ENCODE results near the gene MTFR1L.

Gene MTFR1L

DNA sequence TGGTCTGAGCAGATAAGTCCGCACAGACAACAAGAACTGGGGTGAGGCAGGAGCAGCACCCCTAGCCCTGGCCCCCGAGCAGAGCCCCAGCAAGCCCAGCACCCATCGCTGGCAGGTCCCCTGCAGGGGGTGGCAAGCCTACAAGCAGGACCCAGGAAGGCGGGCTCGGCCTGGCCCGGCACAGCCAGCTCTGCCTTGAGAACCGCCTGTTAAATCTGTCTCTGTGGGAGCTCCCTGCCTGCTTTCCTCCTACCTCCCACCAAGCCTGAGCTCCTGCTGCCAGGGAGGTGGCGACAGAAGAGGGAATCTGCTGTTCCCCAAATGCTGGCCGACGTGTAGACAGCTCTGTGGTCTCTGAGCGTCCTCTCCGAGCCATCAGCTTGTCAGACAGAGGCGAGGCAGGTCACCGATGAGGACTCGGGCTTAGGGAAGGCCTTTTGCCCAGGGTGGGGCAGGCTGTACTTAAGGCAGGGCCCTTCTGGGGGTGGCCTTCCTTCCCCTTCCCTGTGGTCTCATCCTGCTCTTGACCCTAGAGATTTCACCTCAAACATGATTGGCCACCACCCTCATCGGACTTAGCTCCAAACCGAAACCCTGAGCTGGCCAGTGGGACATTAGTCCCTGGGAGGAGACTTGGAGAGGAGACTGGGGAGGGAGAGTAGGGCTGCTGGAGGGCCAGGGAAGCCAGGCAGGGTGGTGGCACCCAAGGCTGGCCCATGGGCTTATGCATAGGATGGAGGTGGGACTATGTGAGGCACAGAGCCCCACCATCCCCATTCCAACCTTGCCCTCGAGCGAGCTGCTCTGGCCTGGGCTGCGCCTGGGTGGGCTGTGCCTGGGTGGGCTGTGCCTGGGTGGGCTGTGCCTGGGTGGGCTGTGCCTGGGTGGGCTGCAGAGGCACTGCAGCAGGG, 12.0 kb upstream of the MTFR1L start:
- no peak for DNase-seq (ENCODE audit: low read depth)

DNA sequence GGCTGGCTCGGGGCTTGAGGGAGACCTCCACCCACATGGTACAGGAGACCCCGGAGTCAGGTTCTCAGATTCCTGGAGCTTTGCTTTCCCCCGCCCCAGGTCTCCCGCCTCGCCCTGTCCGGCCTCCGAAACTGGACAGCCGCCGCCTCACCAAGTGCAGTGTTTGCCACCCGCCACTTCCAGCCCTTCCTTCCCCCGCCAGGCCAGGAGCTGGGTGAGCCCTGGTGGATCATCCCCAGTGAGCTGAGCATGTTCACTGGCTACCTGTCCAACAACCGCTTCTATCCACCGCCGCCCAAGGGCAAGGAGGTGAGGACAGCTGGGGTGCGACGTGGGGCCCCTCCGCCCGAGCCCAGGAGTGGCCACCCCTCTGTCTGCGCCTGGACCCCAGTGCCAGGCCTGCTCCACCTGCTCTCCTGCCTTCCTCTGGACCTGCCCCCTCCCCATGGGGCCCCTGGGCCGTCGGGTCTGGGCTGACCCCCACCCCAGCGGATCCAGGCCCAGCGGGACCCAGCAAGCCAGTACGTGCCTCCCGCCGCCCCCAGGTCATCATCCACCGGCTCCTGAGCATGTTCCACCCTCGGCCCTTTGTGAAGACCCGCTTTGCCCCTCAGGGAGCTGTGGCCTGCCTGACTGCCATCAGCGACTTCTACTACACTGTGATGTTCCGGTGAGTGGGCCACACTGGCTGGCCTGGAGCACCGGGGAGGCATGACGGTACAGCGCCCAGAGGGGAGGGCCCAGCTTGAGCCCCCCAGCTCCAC, 11.1 kb upstream of the MTFR1L start:
- DNase-seq (ENCODE audit: low read depth) = no peak

DNA sequence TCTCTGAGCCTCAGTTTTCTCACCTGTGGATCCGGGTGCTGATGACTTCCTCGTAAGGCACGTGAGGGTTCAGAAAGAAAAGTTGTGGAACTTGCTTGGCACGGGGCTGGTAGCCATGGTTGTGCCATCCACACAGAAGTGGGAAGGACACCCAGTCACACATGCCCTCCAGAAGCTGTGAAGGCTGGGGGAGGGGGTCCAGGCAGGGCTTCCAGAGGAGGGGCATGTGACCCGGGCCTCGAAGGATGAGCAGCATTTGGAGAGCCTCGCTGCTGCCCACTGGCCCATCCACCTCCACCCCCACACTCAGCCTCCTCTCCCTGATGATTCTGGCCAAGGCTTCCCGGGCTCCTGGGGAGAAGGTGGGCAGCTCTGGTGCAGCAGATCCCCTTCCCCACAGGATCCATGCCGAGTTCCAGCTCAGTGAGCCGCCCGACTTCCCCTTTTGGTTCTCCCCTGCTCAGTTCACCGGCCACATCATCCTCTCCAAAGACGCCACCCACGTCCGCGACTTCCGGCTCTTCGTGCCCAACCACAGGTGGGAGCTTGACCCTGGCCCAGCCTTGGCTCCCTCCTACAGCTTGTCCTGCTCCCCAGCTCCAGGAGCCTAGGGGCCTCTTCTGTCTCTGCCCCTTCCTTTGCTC, 10.3 kb upstream of the MTFR1L start:
- no peak for DNase-seq (ENCODE audit: low read depth)

DNA sequence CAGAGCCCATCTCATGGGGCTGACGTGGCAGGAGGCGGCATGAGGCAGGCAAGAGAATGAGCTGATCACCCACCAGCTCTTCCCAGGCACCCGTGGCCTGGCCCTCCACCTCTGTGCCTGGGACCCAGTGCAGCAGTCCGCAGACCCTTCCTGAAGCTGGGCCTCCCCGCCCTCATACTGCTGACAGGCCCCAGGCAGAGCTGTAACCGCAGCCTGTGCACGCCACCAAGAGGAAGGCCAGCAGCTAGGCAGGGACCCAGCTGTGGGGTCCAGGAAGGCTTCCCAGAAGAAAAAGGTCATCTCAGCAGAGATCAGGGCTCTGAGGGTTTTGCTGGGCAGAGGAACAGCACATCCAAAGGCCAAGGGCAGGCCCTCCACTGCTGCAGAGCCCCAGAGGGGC, 9.8 kb upstream of the MTFR1L start:
- DNase-seq (ENCODE audit: low read depth) = no peak

DNA sequence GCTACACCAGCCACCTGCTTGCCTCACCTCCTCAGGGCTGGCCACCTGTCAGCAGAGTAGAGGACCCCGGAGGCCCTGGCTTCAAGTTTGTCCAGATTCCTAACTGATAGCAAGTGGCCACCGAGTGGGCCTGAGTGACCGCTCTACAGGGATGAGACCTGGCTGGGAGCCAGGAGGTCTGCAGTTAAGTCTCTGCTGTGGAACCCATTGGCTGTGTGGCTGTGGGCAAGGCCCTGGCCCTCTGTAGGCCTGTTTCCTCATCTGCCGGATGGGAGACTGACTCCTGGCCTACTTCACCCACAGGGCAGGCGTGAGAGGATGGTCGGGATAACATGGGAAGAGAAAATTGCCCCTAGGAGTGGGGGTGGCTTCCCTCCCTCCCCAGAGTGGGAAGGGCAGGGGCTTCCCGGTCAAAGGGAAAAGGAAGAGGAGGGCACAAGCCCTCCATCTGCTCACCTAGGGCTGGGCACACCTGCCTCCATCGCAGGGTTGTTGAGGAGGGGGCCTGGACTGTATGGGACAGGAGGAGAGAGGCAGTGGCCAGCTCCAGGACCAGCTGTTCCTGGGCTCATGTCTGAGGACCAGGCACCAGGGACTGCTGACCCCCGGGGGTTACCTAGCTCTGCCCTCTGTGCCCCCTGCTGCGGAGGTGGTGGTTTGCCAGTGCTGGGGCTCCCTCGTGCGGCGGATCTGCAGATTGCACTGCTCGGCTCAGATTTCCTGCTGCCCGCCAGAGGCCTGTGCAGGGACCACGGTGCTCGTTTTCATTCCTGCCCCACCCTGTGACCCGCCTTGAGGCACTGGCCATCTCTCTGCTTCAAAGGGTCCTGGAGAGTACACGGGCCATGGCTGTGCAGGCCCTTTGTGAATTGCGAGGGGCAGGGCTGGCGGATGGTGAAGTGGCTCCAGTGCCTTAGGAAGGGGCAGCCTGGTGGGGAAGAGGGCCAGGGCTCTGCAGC, 9.1 kb upstream of the MTFR1L start:
- DNase-seq (ENCODE audit: low read depth) = peak; percentile 36

DNA sequence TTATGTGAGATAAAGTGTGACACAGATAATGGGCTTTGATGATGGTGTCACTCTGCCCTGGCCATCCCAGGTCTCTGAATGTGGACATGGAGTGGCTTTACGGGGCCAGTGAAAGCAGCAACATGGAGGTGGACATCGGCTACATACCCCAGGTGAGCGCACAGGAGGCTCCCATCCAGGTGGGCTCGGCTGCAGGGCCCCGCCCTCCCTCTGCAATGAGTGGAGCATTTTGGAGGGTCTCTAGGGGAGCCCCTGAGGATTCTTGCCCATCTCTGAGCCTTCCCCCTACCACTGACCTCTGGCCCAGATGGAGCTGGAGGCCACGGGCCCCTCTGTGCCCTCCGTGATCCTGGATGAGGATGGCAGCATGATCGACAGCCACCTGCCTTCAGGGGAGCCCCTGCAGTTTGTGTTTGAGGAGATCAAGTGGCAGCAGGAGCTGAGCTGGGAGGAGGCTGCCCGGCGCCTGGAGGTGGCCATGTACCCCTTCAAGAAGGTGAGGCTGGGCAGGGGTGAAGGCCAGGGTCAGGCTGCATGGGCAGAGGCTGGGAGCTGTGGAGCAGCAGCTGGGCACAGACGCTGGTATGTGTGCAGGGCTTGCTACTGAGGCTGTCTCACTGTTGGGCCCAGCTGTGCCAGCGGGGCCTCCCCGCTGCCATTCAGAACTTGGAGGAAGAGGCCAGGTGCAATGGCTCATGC, 8.2 kb upstream of the MTFR1L start:
- DNase-seq (ENCODE audit: low read depth) = no peak

DNA sequence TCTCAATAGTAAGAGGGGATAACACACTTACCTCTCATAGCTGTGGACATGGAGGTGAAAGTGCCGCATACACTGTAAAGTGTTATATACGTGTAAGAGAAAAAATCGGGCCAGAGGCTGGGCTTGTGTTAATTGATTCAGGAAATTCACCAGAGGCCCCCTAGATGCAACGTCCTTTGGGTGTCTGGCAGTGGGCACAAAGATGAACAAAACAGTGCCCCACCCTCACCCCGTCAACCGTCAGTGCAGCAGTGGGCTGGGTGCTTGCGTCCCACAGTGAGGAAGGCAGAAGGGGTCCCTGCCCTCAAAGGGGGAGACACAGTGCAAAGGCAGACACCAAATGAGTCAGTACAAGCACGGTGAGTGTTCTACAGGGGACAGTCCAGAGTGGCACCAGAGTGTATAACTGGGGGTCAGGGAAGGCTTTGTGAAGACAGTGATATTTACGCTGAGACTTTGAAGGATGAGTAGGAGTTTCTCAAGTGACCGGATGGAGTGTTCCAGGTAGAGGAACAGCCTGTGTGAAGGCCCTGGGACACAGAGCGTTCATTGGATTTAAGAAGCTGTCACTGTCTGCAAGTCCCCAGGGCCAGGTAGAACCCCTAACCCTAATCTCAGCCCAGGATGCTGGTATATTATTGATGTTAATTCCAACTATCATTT, 6.6 kb upstream of the MTFR1L start:
- no peak for DNase-seq (ENCODE audit: low read depth)

DNA sequence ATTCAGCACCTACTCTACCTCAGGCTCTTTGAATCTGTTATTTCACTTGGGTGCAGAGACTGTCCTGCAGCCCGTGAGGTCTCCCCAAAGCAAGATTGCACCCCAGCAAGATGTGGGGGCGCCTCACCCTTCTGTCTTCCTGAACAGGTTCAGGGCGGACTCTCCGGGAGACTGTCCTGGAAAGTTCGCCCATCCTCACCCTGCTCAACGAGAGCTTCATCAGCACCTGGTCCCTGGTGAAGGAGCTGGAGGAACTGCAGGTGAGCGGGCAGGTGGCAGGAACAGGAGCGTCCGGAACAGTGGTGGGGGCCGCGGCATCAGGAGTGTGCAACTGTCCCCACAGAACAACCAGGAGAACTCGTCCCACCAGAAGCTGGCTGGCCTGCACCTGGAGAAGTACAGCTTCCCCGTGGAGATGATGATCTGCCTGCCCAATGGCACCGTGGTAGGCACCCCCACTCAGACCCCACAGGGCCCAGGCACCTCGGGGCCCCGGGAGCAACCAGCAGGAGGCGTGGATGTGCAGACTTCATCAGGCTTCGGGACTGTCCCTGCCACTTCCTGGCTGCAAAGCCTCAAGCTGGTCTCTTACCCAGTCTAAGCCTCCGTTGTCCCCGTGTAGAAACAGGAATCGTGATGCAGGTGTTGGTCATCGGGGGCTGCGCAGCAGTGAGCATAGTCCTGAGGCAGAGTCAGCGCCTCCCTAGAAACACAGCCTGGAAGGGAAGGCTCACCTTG, 5.9 kb upstream of the MTFR1L start:
- DNase-seq (ENCODE audit: low read depth) = no peak

DNA sequence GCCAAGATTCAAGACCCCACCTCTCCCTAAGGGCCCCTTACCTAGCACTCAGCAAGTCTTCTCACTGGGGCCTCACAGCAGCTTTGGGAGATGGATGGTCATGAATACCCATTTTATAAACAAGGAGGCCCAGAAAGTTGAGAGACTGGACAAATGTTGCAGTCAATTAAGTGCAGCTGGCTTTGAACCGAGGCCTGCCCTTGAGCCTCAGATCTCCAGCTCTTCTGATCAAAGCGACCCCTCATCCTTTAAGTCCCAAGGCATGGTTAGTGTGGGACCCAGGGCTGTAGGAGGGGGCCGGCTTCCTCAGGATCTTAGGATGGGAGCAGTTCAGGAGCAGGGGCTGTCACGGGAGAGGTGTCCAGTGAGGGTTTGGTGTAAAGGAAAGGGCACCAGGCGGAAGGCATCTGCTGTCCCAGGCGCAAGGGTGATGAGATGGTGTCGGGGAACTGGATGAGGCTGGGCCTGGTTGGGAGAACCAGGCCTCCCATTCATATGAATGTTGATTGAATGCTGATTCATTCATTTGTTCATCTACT, 5.1 kb upstream of the MTFR1L start:
- no peak for DNase-seq (ENCODE audit: low read depth)

DNA sequence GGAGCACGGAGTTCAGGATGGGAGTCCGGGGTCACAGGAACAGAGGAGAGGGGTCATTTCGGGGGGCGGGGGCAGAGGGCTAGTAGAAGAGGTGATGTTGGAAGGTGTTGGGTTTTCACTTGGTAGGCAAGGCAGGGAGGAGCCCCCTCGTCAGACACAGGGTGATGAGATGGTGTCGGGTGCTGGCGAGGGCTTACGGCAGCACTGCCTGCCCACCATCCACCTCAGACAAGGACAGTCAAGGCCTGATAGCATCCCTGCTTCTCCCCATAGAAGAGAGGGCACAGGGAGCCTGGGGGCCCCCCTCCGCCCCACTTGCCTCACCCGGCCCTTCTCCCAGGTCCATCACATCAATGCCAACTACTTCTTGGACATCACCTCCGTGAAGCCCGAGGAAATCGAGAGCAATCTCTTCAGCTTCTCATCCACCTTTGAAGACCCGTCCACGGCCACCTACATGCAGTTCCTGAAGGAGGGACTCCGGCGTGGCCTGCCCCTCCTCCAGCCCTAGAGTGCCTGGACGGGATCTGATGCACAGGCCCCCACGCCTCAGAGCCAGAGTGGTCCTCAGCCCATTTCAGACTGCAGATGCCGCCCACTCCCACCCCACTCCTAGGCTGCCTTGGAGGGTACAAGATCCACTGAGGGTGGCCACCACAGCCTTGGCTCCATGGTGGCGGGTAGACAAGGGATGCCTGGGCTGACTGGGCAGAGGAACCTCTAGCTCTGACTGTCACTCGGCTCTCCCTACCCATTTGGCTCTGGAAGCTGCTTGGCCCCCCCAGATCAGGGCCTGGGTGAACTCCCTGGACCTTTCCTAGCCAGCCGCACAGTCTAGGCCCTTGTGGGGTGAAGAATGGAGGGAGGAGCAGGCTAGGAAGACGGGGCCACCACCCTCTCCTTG, 4.3 kb upstream of the MTFR1L start:
- no peak for DNase-seq (ENCODE audit: low read depth)

DNA sequence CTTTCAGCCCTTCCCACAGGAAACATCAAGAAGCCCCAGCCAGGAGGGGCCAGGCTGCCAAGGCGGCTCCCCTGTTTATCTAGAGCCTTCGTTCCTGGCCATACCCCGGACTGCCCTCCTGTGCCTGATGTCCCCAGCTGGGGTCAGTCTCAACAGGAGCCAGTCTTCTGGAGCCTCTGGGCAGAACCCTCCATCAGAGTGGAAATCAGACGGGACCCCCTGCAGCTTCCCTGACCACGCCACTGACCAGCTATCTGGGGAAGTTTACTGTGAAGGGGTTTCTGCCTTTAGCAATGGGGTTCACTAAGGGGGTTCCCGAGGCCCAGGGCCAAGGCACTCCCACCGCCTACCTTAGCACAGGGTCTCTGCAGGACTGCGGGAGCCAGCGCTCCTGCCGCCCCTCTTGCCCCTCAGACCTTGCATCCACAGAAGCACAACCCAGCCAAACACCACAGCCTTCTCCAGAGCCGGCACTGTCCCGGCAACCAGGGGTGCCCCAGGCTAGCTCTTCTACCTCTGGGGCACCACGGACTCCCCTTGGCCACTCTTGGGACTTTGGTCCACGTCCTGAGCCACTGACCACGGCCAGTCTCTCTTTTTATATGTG, 3.5 kb upstream of the MTFR1L start:
- no peak for DNase-seq (ENCODE audit: low read depth)

DNA sequence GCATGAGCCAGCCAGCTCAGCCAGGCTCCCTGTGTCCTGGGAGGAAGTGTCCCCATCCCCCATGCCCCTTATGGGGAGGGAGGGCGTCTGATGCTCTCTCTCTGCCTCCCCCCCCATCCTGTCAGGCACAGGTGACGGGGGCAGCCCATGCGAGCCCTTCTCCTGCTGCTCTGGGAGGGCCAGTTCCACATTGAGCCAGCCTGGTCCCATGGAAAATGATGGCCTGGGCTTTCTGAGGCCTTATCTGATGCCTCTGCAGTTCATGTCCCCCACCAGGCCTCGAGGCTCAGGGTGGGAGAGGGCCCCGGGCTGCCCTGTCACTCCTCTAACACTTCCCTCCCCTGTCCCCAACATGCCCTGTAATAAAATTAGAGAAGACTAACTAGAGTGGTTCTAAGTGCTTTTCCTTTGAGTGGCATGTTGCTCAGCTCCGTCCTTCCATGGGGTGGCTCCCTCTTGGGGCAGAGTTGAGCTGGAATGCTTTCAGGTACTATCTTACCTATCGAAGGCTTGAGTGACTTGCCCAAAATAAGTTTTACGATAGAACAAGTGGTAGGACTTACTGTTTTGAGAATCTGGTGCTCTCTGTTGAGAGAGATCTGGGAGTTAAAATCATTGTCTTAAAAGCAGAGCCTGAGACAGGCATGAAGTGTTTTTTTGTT, 1.8 kb upstream of the MTFR1L start:
- no peak for DNase-seq (ENCODE audit: low read depth)

DNA sequence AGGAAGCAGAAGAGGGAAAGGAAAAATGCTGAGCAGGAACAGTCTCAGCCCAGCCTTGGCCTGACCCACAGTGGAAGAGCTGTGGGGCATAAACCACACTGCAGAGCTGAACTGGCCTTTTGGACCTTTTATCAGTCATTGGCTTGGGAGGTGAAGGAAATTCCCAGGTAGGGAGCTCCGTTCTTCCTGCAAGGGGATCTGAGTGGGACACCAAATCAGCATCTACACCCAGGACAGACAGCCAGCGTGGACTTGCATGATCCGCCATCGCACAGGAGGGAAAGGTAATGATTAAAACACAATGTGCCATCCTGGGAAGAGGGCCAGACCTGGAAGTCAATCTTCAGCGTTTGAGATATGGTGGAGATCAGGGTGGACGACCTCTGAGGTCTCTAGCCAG, 1.2 kb upstream of the MTFR1L start:
- DNase-seq (ENCODE audit: low read depth) = no peak

DNA sequence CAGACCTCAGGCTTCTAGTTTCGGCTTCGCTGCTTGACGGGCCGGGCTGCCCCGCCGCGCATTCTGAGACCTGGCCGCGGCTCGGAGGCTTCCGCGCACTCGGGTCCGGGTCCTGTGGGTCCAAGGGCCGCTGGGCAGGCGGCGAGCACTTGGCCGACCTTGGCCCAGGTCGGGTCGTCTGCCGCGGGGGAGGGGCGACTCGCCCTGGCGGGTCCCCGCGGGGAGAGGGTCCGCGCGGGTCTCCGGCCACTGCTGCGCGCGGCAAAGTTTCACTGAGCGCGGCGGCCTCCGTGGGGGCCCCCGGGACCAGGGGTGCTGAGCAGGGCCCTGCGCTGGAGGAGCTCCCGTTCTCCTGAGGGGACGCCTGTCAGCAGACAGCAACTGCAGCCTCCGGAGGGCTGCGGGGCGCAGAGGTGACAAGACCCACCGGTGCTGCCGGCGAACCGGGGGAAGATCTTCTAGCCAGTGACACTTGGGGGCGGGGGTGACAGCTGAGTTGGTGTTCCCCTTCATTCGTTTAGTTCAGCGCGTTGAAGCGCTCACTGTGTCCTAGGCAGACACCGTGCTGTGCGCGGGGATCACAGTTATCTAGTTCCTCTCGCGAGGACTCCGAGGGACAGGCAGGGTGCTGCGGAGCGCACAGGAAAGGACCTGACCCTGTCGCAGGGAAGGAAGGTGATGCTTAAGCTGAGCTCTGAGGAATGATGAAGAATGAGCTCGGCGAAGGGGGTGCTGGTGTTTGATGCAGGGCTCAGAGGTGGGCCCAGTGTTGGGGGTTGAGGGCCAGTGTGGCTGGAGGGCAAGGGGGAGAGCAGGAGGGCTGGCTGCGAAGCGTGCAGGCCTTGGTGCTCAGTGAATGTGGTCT, 725 bp downstream of the MTFR1L start:
- DNase-seq (ENCODE audit: low read depth) = no peak

DNA sequence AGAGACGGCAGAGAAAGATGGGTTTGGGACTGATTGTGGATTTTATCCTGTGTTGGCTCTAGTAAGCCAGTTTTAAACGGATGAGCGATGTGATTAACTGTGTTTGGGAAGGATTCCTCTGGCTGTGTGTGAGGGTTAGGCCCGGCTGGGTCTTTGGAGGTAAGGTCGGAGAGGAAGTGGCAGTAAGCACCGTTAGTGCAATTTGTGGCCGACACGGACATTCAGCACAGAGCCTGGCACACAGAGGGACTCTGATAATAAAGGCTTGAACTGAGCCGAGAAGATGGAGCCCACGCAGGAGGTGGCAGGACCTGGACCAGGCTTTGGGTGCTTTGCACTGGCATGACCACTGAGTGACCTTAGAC, 1.3 kb downstream of the MTFR1L start:
- DNase-seq (ENCODE audit: low read depth) = no peak

DNA sequence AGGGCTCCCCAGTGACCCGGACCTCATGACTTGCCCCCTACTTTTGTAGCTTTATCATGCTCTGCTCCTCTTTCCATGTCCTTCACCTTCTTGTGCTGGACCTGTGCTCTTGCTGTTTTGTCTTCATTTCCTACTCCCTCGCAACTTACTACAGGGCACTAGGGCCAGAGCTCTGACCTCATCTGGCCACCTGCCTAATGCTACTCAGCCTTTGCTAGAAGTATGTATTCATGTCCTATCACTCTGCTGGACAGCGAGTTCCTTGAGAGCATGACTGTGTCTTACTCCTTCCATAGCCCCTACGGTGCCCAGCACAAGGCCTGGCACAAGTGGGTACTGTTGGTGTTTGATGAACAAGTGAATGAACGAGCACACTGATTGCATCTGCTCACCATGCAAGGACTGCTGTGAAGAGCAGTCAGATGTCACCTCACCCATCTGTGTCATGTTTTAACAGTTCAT, 1.9 kb downstream of the MTFR1L start:
- no peak for DNase-seq (ENCODE audit: low read depth)
